ENCODE measurements around the gene SARDH.

Gene SARDH

GRCh38 chr9:133618726-133619125 is 119.4 kb downstream of the SARDH start:
- DNase-seq: no peak

GRCh38 chr9:133616643-133617405 is 121.3 kb downstream of the SARDH start:
- no peak for DNase-seq

- DNase-seq: no peak
These were observed 122.5 kb downstream of the SARDH start for GRCh38 chr9:133615606-133616188.

GRCh38 chr9:133615186-133615585 is 123.0 kb downstream of the SARDH start:
- DNase-seq: no peak

- no peak for DNase-seq
These were observed 123.5 kb downstream of the SARDH start for GRCh38 chr9:133614678-133615077.

GRCh38 chr9:133614056-133614455 is 124.1 kb downstream of the SARDH start:
- DNase-seq: no peak

Data from NCI-H2107 (cell line).